Middle frontal gyrus (tissue), 1 donor: ENCODE results near the gene PLEKHA5.
"Not testable (repeated sequence)": the region's sequence is repeated elsewhere in the genome, so short reads cannot be mapped to it uniquely, and the experiment has no call there.

Source experiments
- DNase-seq: peaks from one replicate; pipeline ENCODE4 v3.0.0-alpha.2; 2015; ENCODE audit warnings: low spot score; ENCODE audit errors: extremely low spot score

The PLEKHA5 gene

DNA sequence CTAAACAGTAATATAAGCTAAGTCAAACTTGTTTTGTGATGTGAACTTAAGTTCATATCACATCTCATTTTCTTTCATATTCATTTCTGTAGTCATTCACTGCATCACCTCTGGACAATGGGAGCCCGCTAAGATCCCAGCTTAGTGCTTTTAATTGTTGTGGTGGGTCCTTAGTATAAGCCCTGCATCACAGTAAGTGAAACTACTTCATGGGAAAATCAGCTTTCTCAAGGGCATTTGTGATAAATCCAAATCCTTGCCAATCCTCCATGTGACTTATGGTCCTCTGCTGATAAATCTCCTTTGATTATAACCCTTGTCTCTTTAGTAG lies 98.3 kb downstream of the PLEKHA5 start:
- no peak for DNase-seq

DNA sequence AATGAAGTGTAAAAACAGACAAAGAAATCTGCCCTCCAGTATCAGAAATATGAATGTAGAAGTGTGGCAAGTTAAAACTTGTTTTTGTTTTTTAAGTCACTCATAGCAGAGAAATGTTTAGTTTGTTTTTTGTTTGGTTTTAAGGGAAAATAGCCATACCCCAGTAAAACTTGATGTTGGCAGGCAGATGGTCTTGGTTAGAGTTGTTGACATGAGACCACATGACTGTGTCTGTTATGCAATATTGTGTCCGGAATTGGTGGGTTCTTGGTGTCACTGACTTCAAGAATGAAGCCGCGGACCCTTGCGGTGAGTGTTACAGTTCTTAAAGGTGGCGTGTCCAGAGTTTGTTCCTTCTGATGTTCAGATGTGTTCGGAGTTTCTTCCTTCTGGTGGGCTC lies 99.5 kb downstream of the PLEKHA5 start:
- not testable (repeated sequence) for DNase-seq

DNA sequence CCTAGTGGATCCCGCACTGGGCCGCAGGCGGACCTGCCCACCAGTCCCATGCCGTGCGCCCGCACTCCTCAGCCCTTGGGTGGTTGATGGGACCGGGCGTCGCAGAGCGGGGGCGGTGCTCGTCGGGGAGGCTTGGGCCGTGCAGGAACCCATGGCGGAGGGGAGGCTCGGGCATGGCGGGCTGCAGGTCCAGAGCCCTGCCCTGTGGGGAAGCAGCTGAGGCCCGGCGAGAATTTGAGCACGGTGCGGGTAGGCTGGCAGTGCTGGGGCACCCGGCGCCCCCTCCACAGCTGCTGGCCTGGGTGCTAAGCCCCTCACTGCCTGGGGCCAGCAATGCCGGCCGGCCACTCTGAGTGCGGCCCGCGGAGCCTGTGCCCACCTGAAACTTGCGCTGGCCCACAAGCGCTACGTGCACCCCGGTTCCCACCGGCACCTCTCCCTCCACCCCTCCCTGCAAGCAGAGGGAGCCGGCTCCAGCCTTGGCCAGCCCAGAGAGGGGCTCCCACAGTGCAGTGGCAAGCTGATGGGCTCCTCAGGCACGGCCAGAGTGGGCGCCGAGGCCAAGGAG lies 100.8 kb downstream of the PLEKHA5 start:
- DNase-seq, result no peak

DNA sequence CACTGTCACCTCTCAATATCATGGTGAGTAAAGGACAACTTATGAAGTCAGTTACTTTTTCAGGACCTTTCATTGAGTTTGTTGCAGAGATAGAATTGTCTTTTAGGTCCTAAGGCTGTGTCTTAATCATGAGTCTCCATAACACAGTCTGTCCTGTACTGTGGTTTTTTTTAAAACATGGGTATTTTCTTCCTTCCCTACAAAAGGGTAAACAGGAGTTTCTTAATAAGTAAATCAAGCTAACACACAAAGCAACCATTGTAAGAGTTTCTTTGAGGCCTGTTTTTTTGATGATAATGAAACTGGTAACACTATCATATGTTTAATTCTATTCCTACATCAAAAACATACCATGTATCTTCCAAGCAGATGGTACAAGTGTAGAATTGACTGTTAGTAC lies 101.4 kb downstream of the PLEKHA5 start:
- DNase-seq, result no peak

DNA sequence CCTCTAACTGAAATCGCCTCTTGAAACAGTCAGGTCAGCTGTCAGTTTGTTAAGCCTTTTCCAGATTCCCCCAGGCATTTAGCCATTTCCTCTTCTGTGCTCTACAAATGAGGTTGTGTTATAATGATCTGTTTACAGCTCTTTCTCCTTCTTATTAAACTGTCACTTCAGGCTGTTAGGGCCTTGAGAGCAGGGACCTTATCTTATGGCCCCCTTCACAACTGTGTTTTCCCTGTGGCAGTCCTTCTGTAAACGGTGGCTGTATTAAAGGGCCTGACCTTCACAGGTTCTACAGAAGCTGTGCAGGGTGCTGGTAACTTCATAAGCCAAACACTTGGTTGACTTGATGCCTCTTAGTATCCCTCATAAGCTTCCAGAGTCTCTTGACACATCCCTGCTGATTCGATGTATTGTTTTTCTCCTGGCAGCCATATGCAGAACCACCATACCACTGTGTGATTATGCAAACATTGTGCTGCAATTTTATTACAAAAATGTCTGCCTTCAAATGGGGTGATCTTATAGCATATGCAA lies 104.7 kb downstream of the PLEKHA5 start:
- no peak for DNase-seq

- no peak for DNase-seq
Observed at GRCh38 chr12:19234981-19235871, 105.7 kb downstream of the PLEKHA5 start.

GRCh38 chr12:19236656-19237055 lies 107.1 kb downstream of the PLEKHA5 start:
- no peak for DNase-seq

DNA sequence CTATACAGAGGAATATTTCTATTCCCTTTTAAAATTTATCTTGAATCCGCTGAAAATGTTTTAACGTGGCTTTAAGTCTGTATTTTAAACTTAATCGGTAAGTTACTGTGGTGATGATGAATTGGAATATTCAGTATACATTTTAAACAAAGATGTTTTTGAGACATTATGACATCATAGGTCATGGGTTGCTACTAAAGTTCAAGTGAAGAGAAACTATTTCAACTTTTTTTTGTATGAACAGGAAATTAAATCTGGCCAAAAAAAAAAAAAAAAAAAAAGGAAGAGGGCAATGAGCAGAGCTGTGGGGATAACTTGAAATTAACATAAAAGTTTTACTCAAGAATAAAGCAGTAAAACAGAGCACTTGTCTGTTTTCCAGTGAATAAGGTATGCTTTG lies 109.0 kb downstream of the PLEKHA5 start:
- no peak for DNase-seq

- DNase-seq, result no peak
Observed at GRCh38 chr12:19239102-19239501, 109.6 kb downstream of the PLEKHA5 start.

DNA sequence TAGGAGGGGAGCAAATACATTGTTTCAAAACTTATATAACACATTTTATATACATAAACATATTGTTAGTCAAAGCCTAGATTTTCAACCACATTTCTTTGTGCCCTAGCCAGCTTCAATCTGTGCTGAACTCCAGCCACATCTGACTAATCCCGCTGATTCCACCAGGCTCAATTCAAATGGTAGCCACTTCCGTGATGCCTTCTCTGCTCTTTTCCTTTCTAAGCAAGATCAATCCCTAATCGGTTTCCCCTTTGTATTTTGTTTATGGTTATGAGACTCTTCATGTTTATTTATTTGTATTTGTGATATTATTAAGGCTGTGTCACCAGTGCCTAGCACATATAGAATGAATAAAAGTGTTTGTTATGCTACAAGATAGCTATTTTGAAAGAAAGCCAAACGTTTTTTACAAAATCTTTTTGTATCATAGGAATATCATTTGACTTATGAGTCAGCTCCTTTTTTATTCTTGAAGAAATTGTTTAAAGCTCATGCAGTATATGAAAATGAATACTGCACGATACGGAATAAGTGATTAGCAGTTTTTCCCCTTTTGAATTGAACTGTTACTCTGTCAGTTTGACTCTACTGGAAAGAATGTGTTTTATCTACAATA lies 110.2 kb downstream of the PLEKHA5 start:
- no peak for DNase-seq

DNA sequence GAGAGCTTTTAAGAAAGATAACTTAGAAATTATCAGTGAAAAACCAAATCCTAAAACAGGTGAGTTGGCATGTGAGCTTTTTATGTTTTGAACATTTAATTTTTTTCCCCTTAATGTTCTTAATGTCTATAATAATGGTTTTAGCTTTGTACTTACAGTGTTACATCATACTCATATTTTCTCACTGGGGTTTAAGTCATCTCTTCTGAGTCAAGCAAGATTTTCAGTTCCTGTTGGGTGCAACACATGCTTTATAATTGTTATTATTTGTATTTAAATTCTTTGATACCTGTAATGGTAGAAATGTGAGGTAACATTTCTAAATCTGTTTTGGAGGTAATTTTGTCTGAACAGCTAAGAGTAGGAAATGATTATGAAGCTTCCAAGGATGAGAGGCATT lies 113.0 kb downstream of the PLEKHA5 start:
- DNase-seq, result no peak

- no peak for DNase-seq
Observed at GRCh38 chr12:19243551-19243950, 114.0 kb downstream of the PLEKHA5 start.

- no peak for DNase-seq
Observed at GRCh38 chr12:19244312-19244711, 114.8 kb downstream of the PLEKHA5 start.

- no peak for DNase-seq
Observed at GRCh38 chr12:19245106-19245505, 115.6 kb downstream of the PLEKHA5 start.

DNA sequence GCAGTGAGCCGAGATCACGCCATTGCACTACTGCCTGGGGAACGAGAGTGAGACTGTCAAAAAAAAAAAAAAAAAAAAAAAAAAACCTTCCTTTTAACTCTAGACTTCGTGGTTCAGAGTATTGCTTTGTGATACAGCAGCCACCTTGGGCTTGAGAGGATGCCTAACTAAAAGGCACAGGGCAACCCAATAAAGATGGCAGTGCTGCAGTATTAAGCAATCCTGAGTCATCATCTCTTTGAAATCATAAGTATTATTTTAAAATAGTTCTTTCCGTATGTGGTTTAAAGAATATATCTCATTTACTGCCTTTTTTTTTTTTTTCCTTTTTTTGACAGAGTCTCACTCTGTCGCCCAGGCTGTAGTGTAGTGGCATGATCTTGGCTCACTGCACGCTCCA lies 116.1 kb downstream of the PLEKHA5 start:
- DNase-seq, result no peak

DNA sequence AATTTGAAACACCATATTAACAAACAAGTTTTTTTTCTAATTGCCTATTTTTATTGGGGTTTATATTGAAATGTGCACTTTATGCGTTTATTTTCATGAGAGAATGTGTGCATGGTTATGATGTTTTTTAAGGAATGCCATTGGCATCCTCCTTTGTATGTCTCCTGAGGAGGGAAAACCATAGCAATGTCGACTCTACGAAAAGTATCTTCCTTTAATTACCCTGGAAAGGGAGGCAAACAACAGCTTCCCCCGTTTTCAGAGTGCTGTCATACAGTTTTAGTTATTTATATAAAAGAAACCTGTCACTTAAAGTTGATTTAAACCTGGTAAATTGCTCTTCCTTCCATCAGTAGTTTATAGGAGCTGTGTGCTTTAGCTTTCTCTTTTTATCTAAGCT lies 117.4 kb downstream of the PLEKHA5 start:
- no peak for DNase-seq

GRCh38 chr12:19248929-19249602 lies 119.5 kb downstream of the PLEKHA5 start:
- DNase-seq, result no peak

DNA sequence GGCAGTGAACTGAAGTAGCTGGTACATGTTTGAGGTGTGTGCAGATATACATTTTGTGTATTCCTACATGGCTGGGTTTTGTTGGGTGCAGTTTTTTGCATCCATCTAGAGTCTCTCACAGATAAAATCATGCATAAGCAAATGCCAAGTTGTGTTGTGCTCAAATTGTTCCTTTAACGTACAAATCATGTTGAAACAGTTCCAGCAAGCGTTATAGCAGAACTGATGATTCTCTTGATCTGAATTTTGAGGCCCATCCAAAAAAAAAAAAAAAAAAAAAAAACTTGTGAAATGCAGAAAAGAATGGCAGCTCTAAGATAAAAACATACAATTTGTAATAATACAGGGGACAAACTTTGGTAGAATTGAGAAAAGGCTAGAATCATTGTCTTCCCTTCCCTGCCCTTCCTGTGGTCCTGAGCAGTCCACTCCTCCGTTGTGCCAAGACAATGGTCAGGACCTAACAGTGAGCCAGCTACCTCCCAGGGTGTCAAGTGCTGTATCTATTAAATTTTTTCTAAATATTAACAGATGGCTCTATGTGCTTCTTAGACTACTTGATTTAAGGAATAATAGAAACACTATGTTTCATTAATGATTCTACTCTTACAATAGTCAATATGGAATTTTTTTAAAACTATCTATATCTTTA lies 122.1 kb downstream of the PLEKHA5 start:
- DNase-seq, result no peak

- no peak for DNase-seq
Observed at GRCh38 chr12:19260135-19260534, 130.6 kb downstream of the PLEKHA5 start.

- no peak for DNase-seq
Observed at GRCh38 chr12:19261773-19262172, 132.2 kb downstream of the PLEKHA5 start.

- DNase-seq, result no peak
Observed at GRCh38 chr12:19263672-19264071, 134.1 kb downstream of the PLEKHA5 start.
